IMR-90 (cell line): ENCODE data around the gene DDX10. TPM values are rescaled to one million over a fixed set of nuclear protein-coding genes. Genes with fewer than 3 reads are reported as not detected.

Experiments used
- ATAC-seq: fragments of 200-7000 bp; cut with Tn5 transposase; 2 replicates; pipeline ENCODE4 v1.9.1; 2020; ENCODE audit warnings: low read depth, mild to moderate bottlenecking, moderate library complexity
- BruUV-seq: library from RNA; stranded (reverse); fragments of 400-500 nt; replicated peaks from 2 replicates; lab custom pipeline; 2021; lab: Mats Ljungman, UMichigan
- CTCF ChIA-PET: fragments of 300-600 bp; formaldehyde crosslinking; extraction: SDS; loops from one replicate; lab custom pipeline; 2021; ENCODE audit warnings: antibody characterized with exemption; lab: Yijun Ruan, JAX
- POLR2A ChIA-PET: fragments of 300-600 bp; sonication (Branson Sonifier 250); formaldehyde crosslinking; loops from one replicate; lab custom pipeline; 2022; ENCODE audit warnings: antibody characterized with exemption; ENCODE audit not compliant: unreplicated experiment; lab: Charles Lee
- DNase-seq: peaks from one replicate; pipeline ENCODE4 v3.0.0; 2013
- H2AFZ ChIP-seq: replicated peaks from 2 replicates; pipeline ENCODE3; 2013; ENCODE audit warnings: low read length, mild to moderate bottlenecking; ENCODE audit not compliant: poor library complexity
- H2AK5ac ChIP-seq: 2 replicates; pipeline ENCODE4 v1.6.1; 2013; ENCODE audit warnings: low read depth, low read length, inconsistent platforms
- H2AK9ac ChIP-seq: replicated peaks from 2 replicates; pipeline ENCODE3; 2013; ENCODE audit warnings: mild to moderate bottlenecking, low read depth, low read length, moderate library complexity; ENCODE audit not compliant: poor library complexity
- H2BK120ac ChIP-seq: 2 replicates; pipeline ENCODE4 v1.6.1; 2013; ENCODE audit warnings: low read depth, low read length, inconsistent platforms
- H2BK15ac ChIP-seq: 3 replicates; pipeline ENCODE4 v1.6.1; 2013; ENCODE audit warnings: low read depth, low read length, inconsistent platforms
- H2BK20ac ChIP-seq: 2 replicates; pipeline ENCODE4 v1.6.1; 2013; ENCODE audit warnings: low read depth, mild to moderate bottlenecking, inconsistent platforms, low read length, moderate library complexity
- H2BK5ac ChIP-seq: 2 replicates; pipeline ENCODE4 v1.6.1; 2013; ENCODE audit warnings: mild to moderate bottlenecking, low read depth, low read length, inconsistent platforms; ENCODE audit not compliant: poor library complexity, severe bottlenecking
- H3K14ac ChIP-seq: replicated peaks from 2 replicates; pipeline ENCODE4 v1.6.1; 2013; ENCODE audit warnings: low read depth, low read length, inconsistent platforms
- H3K18ac ChIP-seq: 2 replicates; pipeline ENCODE4 v1.6.1; 2013; ENCODE audit warnings: low read depth, low read length, control low read depth
- H3K23ac ChIP-seq: 2 replicates; pipeline ENCODE4 v1.6.1; 2013; ENCODE audit warnings: low read depth, low read length, inconsistent platforms
- H3K27ac ChIP-seq: 2 replicates; pipeline ENCODE4 v1.5.1; 2013; ENCODE audit warnings: mild to moderate bottlenecking, control low read depth, low read length; ENCODE audit not compliant: insufficient read depth
- H3K27me3 ChIP-seq: 2 replicates; pipeline ENCODE4 v1.6.1; 2013; ENCODE audit warnings: low read length; ENCODE audit not compliant: control insufficient read depth, insufficient read depth
- H3K36me3 ChIP-seq: 2 replicates; pipeline ENCODE4 v1.6.1; 2013; ENCODE audit warnings: low read length, mixed read lengths; ENCODE audit not compliant: control insufficient read depth, insufficient read depth
- H3K4ac ChIP-seq: 2 replicates; pipeline ENCODE4 v1.6.1; 2013; ENCODE audit warnings: low read depth, low read length, inconsistent platforms
- H3K4me1 ChIP-seq: 2 replicates; pipeline ENCODE4 v1.6.1; 2013; ENCODE audit warnings: low read length, mixed read lengths; ENCODE audit not compliant: control insufficient read depth, insufficient read depth
- H3K4me2 ChIP-seq: 2 replicates; pipeline ENCODE4 v1.6.1; 2013; ENCODE audit warnings: low read depth, mild to moderate bottlenecking, control low read depth, low read length, moderate library complexity
- H3K4me3 ChIP-seq: 2 replicates; pipeline ENCODE4 v1.5.1; 2013; ENCODE audit warnings: low read depth, mild to moderate bottlenecking, control low read depth, low read length, moderate library complexity; ENCODE audit not compliant: insufficient read depth
- H3K56ac ChIP-seq: 2 replicates; pipeline ENCODE4 v1.6.1; 2013; ENCODE audit warnings: low read length, inconsistent platforms; ENCODE audit not compliant: insufficient read depth; ENCODE audit errors: extremely low read depth
- H3K79me1 ChIP-seq, 2 experiments: 2 replicates each; pipeline ENCODE4 v1.6.1; 2013; ENCODE audit warnings: low read length in 2 of 2, inconsistent platforms in 1 of 2, low read depth in 1 of 2
- H3K9ac ChIP-seq: 2 replicates; pipeline ENCODE4 v1.6.1; 2013; ENCODE audit warnings: low read depth, low read length, control low read depth
- H3K9me1 ChIP-seq: 2 replicates; pipeline ENCODE4 v1.6.1; 2013; ENCODE audit warnings: low read length, inconsistent platforms; ENCODE audit not compliant: insufficient read depth
- H3K9me3 ChIP-seq: 2 replicates; pipeline ENCODE4 v1.6.1; 2013; ENCODE audit warnings: low read length; ENCODE audit not compliant: control insufficient read depth, insufficient read depth
- H4K20me1 ChIP-seq: 2 replicates; pipeline ENCODE4 v1.6.1; 2013; ENCODE audit warnings: low read length, inconsistent platforms; ENCODE audit not compliant: insufficient read depth
- H4K5ac ChIP-seq: 2 replicates; pipeline ENCODE4 v1.6.1; 2013; ENCODE audit warnings: mild to moderate bottlenecking, low read depth, low read length, control low read depth
- H4K8ac ChIP-seq, 2 experiments: 2 replicates each; pipeline ENCODE4 v1.6.1; 2013; ENCODE audit warnings: low read depth in 2 of 2, low read length in 2 of 2, control low read depth in 1 of 2, inconsistent platforms in 1 of 2
- H4K91ac ChIP-seq: 2 replicates; pipeline ENCODE4 v1.6.1; 2013; ENCODE audit warnings: low read depth, low read length, inconsistent platforms; ENCODE audit not compliant: insufficient read depth
- BHLHE40 ChIP-seq: fragments of 150-350 bp; IDR thresholded peaks from 2 replicates; pipeline ENCODE4 v1.6.1; 2016; ENCODE audit warnings: mild to moderate bottlenecking, low read depth, low read length
- CEBPB ChIP-seq: IDR thresholded peaks from 2 replicates; pipeline ENCODE4 v1.6.1; 2012; ENCODE audit warnings: low read depth, low read length, improper control_type of control experiment
- CHD1 ChIP-seq: IDR thresholded peaks from 2 replicates; pipeline ENCODE4 v1.6.1; 2012; ENCODE audit warnings: low read depth, low read length, improper control_type of control experiment
- CTCF ChIP-seq: conservative IDR thresholded peaks from 2 replicates; pipeline ENCODE4 v1.5.1; 2012; ENCODE audit warnings: mild to moderate bottlenecking, low read depth, low read length, improper control_type of control experiment
- FOS ChIP-seq: fragments of 150-350 bp; IDR thresholded peaks from 2 replicates; pipeline ENCODE4 v1.6.1; 2016; ENCODE audit warnings: low read depth, low read length
- MAFK ChIP-seq: IDR thresholded peaks from 2 replicates; pipeline ENCODE4 v1.6.1; 2012; ENCODE audit warnings: low read depth, low read length, improper control_type of control experiment
- MAZ ChIP-seq: IDR thresholded peaks from 2 replicates; pipeline ENCODE4 v1.6.1; 2012; ENCODE audit warnings: low read depth, mild to moderate bottlenecking, low read length, improper control_type of control experiment, moderate library complexity, borderline replicate concordance
- MXI1 ChIP-seq: IDR thresholded peaks from 2 replicates; pipeline ENCODE4 v1.6.1; 2012; ENCODE audit warnings: low read depth, mild to moderate bottlenecking, low read length, moderate library complexity, borderline replicate concordance
- NFE2L2 ChIP-seq: fragments of 150-350 bp; IDR thresholded peaks from 2 replicates; pipeline ENCODE4 v1.6.1; 2016; ENCODE audit warnings: low read depth, mild to moderate bottlenecking, low read length
- POLR2A ChIP-seq: IDR thresholded peaks from 2 replicates; pipeline ENCODE4 v1.6.1; 2012; ENCODE audit warnings: mild to moderate bottlenecking, low read depth, low read length
- RAD21 ChIP-seq: IDR thresholded peaks from 2 replicates; pipeline ENCODE4 v1.6.1; 2012; ENCODE audit warnings: low read length, improper control_type of control experiment
- RCOR1 ChIP-seq: IDR thresholded peaks from 2 replicates; pipeline ENCODE4 v1.6.1; 2012; ENCODE audit warnings: mild to moderate bottlenecking, low read length, improper control_type of control experiment; ENCODE audit not compliant: insufficient replicate concordance
- RFX5 ChIP-seq: IDR thresholded peaks from 2 replicates; pipeline ENCODE4 v1.8.0; 2012; ENCODE audit warnings: low read depth, mild to moderate bottlenecking, low read length, moderate library complexity
- SMC3 ChIP-seq: fragments of 150-350 bp; IDR thresholded peaks from 2 replicates; pipeline ENCODE4 v1.6.1; 2016; ENCODE audit warnings: low read depth, mild to moderate bottlenecking, antibody characterized with exemption, low read length, moderate library complexity
- dilution Hi-C: fragments of 300-500 bp; cut with HindIII; formaldehyde crosslinking; loops from one replicate; pipeline ENCODE4 v1.14.3; 2018; ENCODE audit warnings: low sequenced_read_pairs; ENCODE audit not compliant: unreplicated experiment
- in situ Hi-C: fragments of 300-500 bp; cut with MboI; formaldehyde crosslinking; loops from 3 replicates; pipeline ENCODE4 v1.14.3; 2019; ENCODE audit warnings: low sequenced_read_pairs, inconsistent platforms, mixed read lengths
- intact Hi-C: fragments of 100-400 bp; cut with micrococcal nuclease; formaldehyde crosslinking; loops from 2 replicates; pipeline ENCODE4 v1.10.0; 2022
- polyA plus RNA-seq, 3 experiments: library from polyadenylated mRNA; depleted of rRNA; stranded (reverse); fragments of >200 nt; gene quantifications; 2 replicates each; pipeline ENCODE4 v1.2.3, GENCODE V29; 2012; ENCODE audit warnings: low replicate concordance in 1 of 3
- total RNA-seq: library from RNA; depleted of rRNA; stranded (reverse); fragments of >200 nt; gene quantifications from 2 replicates; pipeline ENCODE4 v1.2.3, GENCODE V29; 2012
- TF ChIP-seq, protein P1 (sequence below): fragments of 150-350 bp; IDR thresholded peaks from 2 replicates; pipeline ENCODE4 v1.6.1; 2017; ENCODE audit warnings: mild to moderate bottlenecking, antibody characterized with exemption, low read length, low read depth
- TF ChIP-seq, protein P2 (sequence below): fragments of 150-350 bp; IDR thresholded peaks from 2 replicates; pipeline ENCODE4 v1.6.1; 2016; ENCODE audit warnings: low read depth, mild to moderate bottlenecking, low read length, moderate library complexity, borderline replicate concordance

DDX10 gene
- total and polyA plus RNA-seq, 2 of the 4 experiments (the other 2 are of a cell fraction) = 20.0 to 31.9 TPM

DNA sequence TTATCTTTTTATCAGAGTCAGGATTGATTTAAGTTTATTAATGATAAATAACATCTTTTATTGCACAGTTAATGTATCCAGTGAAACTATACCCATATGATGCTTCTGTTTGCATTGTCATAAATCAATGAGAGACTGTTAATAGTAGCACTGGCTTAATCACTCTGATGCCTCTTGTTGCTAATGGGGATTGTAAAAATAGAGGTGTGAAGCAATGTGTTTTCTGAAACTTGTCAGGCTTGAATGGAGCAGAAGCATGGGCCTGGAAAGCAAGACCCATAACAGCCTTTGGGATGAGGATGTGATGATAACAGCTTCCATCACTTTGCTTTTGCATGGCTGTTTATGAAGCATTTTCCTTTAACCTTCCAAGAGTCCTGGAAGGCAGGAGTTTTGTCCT is 319.7 kb downstream of the DDX10 start:
- Histone ChIP-seq H2BK15ac (no peak overlapping the region), H2AK9ac (no peak overlapping the region), H3K4me1 (peaks cover 5% of the 10 kb centered on the region), H3K27me3 (no peaks in the 10 kb centered on the region), H3K56ac (no peak overlapping the region), H4K8ac (no peak overlapping the region), H3K4ac (no peak overlapping the region), H2BK20ac (no peak overlapping the region), H3K9me3 (no peaks in the 10 kb centered on the region), H3K9ac (no peak overlapping the region), H3K27ac (no peak overlapping the region), H2BK5ac (no peak overlapping the region), H4K5ac (no peak overlapping the region), H3K4me3 (no peak overlapping the region), H3K36me3 (no peaks in the 10 kb centered on the region), H4K20me1 (no peaks in the 10 kb centered on the region), H3K9me1 (peaks cover 5% of the 10 kb centered on the region; the same call in 1 of the 2 replicates), H3K4me2 (no peak overlapping the region), H3K18ac (no peak overlapping the region), H3K14ac (no peak overlapping the region), H3K23ac (no peak overlapping the region), H2BK120ac (no peak overlapping the region), H3K79me1 (no peaks in the 10 kb centered on the region), H2AFZ (peak overlapping the region; percentile 25), H4K91ac (peak overlapping the region; percentile 9; the same call in 1 of the 2 replicates), H2AK5ac (no peak overlapping the region)
- no TSS peak for BruUV-seq
- CTCF ChIA-PET = interaction anchor here (0.6 kb wide), 1 partner anchor 252 kb away, joined by 3 read pairs; no protein-coding TSS in a partner anchor
- intact Hi-C loops (no loop called here), in situ Hi-C loops (no loop called here), dilution Hi-C loops (no loop called here)
- ATAC-seq (no peak), DNase-seq (no peak)
- TF ChIP-seq NFE2L2 = no peak
- no peak for TF ChIP-seq SMC3
- no peak for TF ChIP-seq MAZ
- TF ChIP-seq FOS = no peak
- TF ChIP-seq CTCF = no peak
- no peak for TF ChIP-seq CHD1
- TF ChIP-seq, protein P1, sequence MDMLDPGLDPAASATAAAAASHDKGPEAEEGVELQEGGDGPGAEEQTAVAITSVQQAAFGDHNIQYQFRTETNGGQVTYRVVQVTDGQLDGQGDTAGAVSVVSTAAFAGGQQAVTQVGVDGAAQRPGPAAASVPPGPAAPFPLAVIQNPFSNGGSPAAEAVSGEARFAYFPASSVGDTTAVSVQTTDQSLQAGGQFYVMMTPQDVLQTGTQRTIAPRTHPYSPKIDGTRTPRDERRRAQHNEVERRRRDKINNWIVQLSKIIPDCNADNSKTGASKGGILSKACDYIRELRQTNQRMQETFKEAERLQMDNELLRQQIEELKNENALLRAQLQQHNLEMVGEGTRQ = no peak
- TF ChIP-seq, protein P2, sequence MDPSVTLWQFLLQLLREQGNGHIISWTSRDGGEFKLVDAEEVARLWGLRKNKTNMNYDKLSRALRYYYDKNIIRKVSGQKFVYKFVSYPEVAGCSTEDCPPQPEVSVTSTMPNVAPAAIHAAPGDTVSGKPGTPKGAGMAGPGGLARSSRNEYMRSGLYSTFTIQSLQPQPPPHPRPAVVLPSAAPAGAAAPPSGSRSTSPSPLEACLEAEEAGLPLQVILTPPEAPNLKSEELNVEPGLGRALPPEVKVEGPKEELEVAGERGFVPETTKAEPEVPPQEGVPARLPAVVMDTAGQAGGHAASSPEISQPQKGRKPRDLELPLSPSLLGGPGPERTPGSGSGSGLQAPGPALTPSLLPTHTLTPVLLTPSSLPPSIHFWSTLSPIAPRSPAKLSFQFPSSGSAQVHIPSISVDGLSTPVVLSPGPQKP = no peak
- no peak for TF ChIP-seq MXI1
- no peak for TF ChIP-seq BHLHE40
- no peak for TF ChIP-seq RAD21
- TF ChIP-seq RCOR1 = no peak
- no peak for TF ChIP-seq RFX5
- no peak for TF ChIP-seq MAFK
- no peak for TF ChIP-seq CEBPB
- no peak for TF ChIP-seq POLR2A
- POLR2A ChIA-PET = no interaction called here
